ENCODE results near the gene ZCCHC24.

GRCh38 chr10:79375321-79376077, 69.9 kb downstream of the ZCCHC24 start:
- TF ChIP-seq, protein P1, sequence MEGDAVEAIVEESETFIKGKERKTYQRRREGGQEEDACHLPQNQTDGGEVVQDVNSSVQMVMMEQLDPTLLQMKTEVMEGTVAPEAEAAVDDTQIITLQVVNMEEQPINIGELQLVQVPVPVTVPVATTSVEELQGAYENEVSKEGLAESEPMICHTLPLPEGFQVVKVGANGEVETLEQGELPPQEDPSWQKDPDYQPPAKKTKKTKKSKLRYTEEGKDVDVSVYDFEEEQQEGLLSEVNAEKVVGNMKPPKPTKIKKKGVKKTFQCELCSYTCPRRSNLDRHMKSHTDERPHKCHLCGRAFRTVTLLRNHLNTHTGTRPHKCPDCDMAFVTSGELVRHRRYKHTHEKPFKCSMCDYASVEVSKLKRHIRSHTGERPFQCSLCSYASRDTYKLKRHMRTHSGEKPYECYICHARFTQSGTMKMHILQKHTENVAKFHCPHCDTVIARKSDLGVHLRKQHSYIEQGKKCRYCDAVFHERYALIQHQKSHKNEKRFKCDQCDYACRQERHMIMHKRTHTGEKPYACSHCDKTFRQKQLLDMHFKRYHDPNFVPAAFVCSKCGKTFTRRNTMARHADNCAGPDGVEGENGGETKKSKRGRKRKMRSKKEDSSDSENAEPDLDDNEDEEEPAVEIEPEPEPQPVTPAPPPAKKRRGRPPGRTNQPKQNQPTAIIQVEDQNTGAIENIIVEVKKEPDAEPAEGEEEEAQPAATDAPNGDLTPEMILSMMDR (conservative IDR thresholded peaks at IDR 0.05; ENCODE audit: low read length) = no peak
- no peak for TF ChIP-seq EZH2phosphoT487 (IDR thresholded peaks at IDR 0.05; ENCODE audit: borderline replicate concordance, low read depth, low read length)

All from OCI-LY7 (cell line).